ENCODE results near the gene PFN1.

Gene PFN1

DNA sequence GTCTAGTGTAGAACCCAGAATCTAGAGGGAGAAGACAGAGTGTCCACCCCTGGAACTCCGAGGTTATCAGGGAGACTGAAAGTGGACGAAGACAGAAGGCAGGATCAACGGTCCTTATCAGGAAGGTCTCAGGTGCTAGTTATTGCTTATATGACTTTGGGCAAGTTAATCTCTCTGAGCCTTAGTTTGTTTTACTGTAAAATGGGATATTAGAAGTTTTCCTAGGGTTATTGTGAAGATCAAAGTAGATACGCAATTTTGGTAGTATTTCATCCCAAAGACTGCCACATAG is 7.1 kb downstream of the PFN1 start:
- Histone ChIP-seq H2BK5ac (ENCODE audit: low read depth, low read length, poor library complexity, severe bottlenecking) (no peak overlapping the region), H2BK120ac (ENCODE audit: low read depth, low read length) (no peak overlapping the region), H4K91ac (ENCODE audit: low read length) (no peak overlapping the region), H3K27me3 (ENCODE audit: control insufficient read depth in 1 of 2, insufficient read depth in 1 of 2, low read length in 2 of 2) (no peaks in the 10 kb centered on the region), H2BK12ac (ENCODE audit: low read length in 2 of 2) (no peak overlapping the region), H3K4me1 (ENCODE audit: control insufficient read depth, insufficient read depth, low read depth, low read length) (peaks cover 40% of the 10 kb centered on the region), H3K4me2 (ENCODE audit: low read length, poor library complexity, severe bottlenecking) (peak overlapping the region; percentile 94), H3K79me1 (replicated peaks; ENCODE audit: low read length, poor library complexity, severe bottlenecking) (peaks cover 21% of the 10 kb centered on the region), H3K4me3 (ENCODE audit: insufficient read depth in 1 of 2, low read depth in 1 of 2, low read length in 2 of 2) (peak overlapping the region in 1 of 2 experiments; percentile 98), H3K9ac (ENCODE audit: low read length) (peak overlapping the region; percentile 97), H3K4ac (ENCODE audit: low read depth in 1 of 2, low read length in 2 of 2) (peak overlapping the region in 1 of 2 experiments; percentile 21), H2AFZ (ENCODE audit: low read depth, low read length) (no peak overlapping the region), H3K18ac (ENCODE audit: low read depth in 1 of 2, low read length in 2 of 2) (no peak overlapping the region), H3K9me3 (ENCODE audit: control insufficient read depth, low read length) (no peaks in the 10 kb centered on the region), H3K36me3 (ENCODE audit: control insufficient read depth in 1 of 2, insufficient read depth in 2 of 2, low read depth in 1 of 2, low read length in 2 of 2) (peaks cover 60 to 68% of the 10 kb centered on the region in 2 experiments), H3K23ac (ENCODE audit: low read length in 2 of 2) (no peak overlapping the region), H4K8ac (ENCODE audit: low read length) (peak overlapping the region; percentile 43), H3K27ac (ENCODE audit: low read length, poor library complexity, severe bottlenecking) (peak overlapping the region; percentile 98), H2BK15ac (ENCODE audit: low read depth, poor library complexity, severe bottlenecking) (no peak overlapping the region), H3K14ac (ENCODE audit: low read length in 2 of 2) (no peak overlapping the region), H2AK5ac (ENCODE audit: low read length, severe bottlenecking) (peak overlapping the region; percentile 58)
- 59% methylated on average over 4 of the region's 4 CpGs for WGBS
- no peak for DNase-seq

DNA sequence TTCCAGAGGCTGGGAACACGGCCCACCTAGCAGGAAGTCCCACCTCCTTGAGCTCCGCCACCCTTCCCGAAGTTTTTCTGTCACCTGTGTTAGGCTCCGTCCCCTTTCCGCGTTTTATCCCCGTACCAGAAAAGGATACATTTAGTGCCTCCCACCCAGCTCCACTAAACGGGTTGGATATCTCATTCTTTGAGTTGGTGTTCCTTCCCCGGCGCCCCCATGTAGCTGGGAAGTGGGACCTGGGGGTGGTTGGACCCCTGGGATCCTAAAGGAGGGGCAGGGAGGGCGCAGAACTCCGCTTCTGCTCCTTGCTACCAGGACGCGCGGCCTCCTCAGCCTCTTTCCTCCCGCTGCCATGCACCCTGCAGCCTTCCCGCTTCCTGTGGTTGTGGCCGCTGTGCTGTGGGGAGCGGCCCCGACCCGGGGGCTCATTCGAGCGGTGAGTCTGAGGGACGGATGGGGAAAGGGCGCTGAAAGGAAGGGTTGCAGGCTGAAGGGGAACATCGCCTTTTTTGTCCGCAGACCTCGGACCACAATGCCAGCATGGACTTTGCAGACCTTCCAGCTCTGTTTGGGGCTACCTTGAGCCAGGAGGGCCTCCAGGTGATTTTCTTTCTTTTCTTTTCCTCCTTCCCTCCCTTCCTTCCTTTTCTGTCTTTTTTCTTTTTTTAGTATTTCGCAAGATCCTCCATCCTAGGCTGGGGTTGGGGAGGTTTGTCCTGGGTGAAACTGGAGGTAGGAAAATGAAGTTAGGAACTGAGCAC is 7.6 kb downstream of the PFN1 start:
- Histone ChIP-seq H3K79me1 (replicated peaks; ENCODE audit: low read length, poor library complexity, severe bottlenecking) (peaks cover 22% of the 10 kb centered on the region), H2BK15ac (ENCODE audit: low read depth, poor library complexity, severe bottlenecking) (no peak overlapping the region), H3K4me3 (ENCODE audit: insufficient read depth in 1 of 2, low read depth in 1 of 2, low read length in 2 of 2) (peak overlapping the region; percentile 80 to 98), H2BK120ac (ENCODE audit: low read depth, low read length) (peak overlapping the region; percentile 64), H3K4me2 (ENCODE audit: low read length, poor library complexity, severe bottlenecking) (peak overlapping the region; percentile 94), H3K18ac (ENCODE audit: low read depth in 1 of 2, low read length in 2 of 2) (peak overlapping the region; percentile 73 to 84), H3K14ac (ENCODE audit: low read length in 2 of 2) (peak overlapping the region; percentile 86 to 90), H2BK5ac (ENCODE audit: low read depth, low read length, poor library complexity, severe bottlenecking) (peak overlapping the region; percentile 46), H3K27me3 (ENCODE audit: control insufficient read depth in 1 of 2, insufficient read depth in 1 of 2, low read length in 2 of 2) (no peaks in the 10 kb centered on the region), H3K4me1 (ENCODE audit: control insufficient read depth, insufficient read depth, low read depth, low read length) (peaks cover 37% of the 10 kb centered on the region), H4K8ac (ENCODE audit: low read length) (peak overlapping the region; percentile 95), H2AK5ac (ENCODE audit: low read length, severe bottlenecking) (peak overlapping the region; percentile 79), H3K23ac (ENCODE audit: low read length in 2 of 2) (peak overlapping the region in 1 of 2 experiments; percentile 75), H4K91ac (ENCODE audit: low read length) (peak overlapping the region; percentile 94), H3K4ac (ENCODE audit: low read depth in 1 of 2, low read length in 2 of 2) (peak overlapping the region; percentile 80 to 96), H3K9ac (ENCODE audit: low read length) (peak overlapping the region; percentile 97), H2BK12ac (ENCODE audit: low read length in 2 of 2) (no peak overlapping the region), H3K27ac (ENCODE audit: low read length, poor library complexity, severe bottlenecking) (peak overlapping the region; percentile 98), H2AFZ (ENCODE audit: low read depth, low read length) (peak overlapping the region; percentile 46), H3K36me3 (ENCODE audit: control insufficient read depth in 1 of 2, insufficient read depth in 2 of 2, low read depth in 1 of 2, low read length in 2 of 2) (peaks cover 63 to 68% of the 10 kb centered on the region in 2 experiments), H3K9me3 (ENCODE audit: control insufficient read depth, low read length) (no peaks in the 10 kb centered on the region)
- 3% methylated on average over 19 of the region's 29 CpGs for WGBS
- DNase-seq: no peak

DNA sequence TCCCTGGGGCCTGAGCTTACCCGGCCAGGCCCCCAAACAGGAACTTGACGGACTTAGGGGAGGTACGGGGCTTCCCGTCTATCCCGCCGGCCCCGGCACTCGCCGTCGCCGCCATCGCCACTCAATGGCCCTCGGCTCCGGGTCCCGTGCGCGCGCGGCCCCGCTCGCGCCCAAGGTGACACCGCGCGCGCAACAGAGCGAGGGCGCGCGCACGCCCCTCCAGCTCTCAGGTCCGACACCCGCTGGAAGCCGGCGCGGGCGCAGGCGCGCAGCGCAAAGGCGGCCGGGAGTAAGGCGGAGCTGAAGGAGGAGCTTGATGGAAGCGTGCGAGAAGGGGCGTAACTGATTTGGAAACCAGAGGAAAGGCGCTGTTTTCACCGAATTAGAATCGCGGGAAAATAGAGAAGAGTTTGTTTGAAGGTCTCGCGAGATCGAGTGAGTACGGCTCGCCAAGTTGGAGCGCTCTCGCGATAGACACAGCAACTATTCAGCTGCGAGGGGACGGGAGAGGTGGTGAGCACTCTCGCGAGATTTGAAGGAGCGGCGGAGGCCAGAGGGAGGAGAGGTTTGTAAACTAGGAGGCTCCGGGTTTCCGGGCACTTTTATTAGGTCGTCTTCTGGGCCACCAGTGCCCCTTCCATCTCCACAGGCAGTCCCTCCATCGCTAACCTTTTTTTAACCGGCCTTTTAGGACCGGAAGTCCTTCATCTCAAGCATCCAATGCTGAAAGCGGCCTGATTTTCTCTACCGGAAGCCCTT is 8.4 kb downstream of the PFN1 start, which contains the start of the genes RNF167 and SLC25A11:
Gene RNF167, plus strand, starts transcription at position 473 of the 759 bp plus-strand sequence. CDS start 642 bp downstream, outside the sequence.
Gene SLC25A11, minus strand, starts transcription at position 251 of the 759 bp plus-strand sequence. Its CDS starts 136 bp downstream, at position 115.
- H3K14ac ChIP-seq (ENCODE audit: low read length in 2 of 2): peak within 1 kb of the TSS; percentile 86 to 90
- H3K79me1 ChIP-seq (replicated peaks; ENCODE audit: low read length, poor library complexity, severe bottlenecking): peaks cover 25% of the 10 kb centered on the region
- peak within 1 kb of the TSS; percentile 95 for H4K8ac ChIP-seq (ENCODE audit: low read length)
- peak within 1 kb of the TSS; percentile 67 for H2BK5ac ChIP-seq (ENCODE audit: low read depth, low read length, poor library complexity, severe bottlenecking)
- peak within 1 kb of the TSS; percentile 94 for H3K4me2 ChIP-seq (ENCODE audit: low read length, poor library complexity, severe bottlenecking)
- H2BK120ac ChIP-seq (ENCODE audit: low read depth, low read length): peak within 1 kb of the TSS; percentile 86
- peak within 1 kb of the TSS; percentile 94 for H4K91ac ChIP-seq (ENCODE audit: low read length)
- H3K4me1 ChIP-seq (ENCODE audit: control insufficient read depth, insufficient read depth, low read depth, low read length): peaks cover 32% of the 10 kb centered on the region
- peak; percentile 100 for DNase-seq
- H3K36me3 ChIP-seq (ENCODE audit: control insufficient read depth in 1 of 2, insufficient read depth in 2 of 2, low read depth in 1 of 2, low read length in 2 of 2): peaks cover 61 to 66% of the 10 kb centered on the region in 2 experiments
- peak within 1 kb of the TSS; percentile 79 for H2AK5ac ChIP-seq (ENCODE audit: low read length, severe bottlenecking)
- H3K9ac ChIP-seq (ENCODE audit: low read length): peak within 1 kb of the TSS; percentile 97
- WGBS: under 1% methylated on average over 68 of the region's 72 CpGs
- no peaks in the 10 kb centered on the region for H3K27me3 ChIP-seq (ENCODE audit: control insufficient read depth in 1 of 2, insufficient read depth in 1 of 2, low read length in 2 of 2)
- peak within 1 kb of the TSS in 1 of 2 experiments; percentile 77 for H3K23ac ChIP-seq (ENCODE audit: low read length in 2 of 2)
- H2BK12ac ChIP-seq (ENCODE audit: low read length in 2 of 2): no peak within 1 kb of the TSS
- H2AFZ ChIP-seq (ENCODE audit: low read depth, low read length): peak within 1 kb of the TSS; percentile 57
- peak within 1 kb of the TSS; percentile 98 for H3K27ac ChIP-seq (ENCODE audit: low read length, poor library complexity, severe bottlenecking)
- peak within 1 kb of the TSS; percentile 95 to 96 for H3K4ac ChIP-seq (ENCODE audit: low read depth in 1 of 2, low read length in 2 of 2)
- peak within 1 kb of the TSS; percentile 88 to 90 for H3K18ac ChIP-seq (ENCODE audit: low read depth in 1 of 2, low read length in 2 of 2)
- H3K9me3 ChIP-seq (ENCODE audit: control insufficient read depth, low read length): no peaks in the 10 kb centered on the region
- H2BK15ac ChIP-seq (ENCODE audit: low read depth, poor library complexity, severe bottlenecking): no peak within 1 kb of the TSS
- peak within 1 kb of the TSS; percentile 80 to 98 for H3K4me3 ChIP-seq (ENCODE audit: insufficient read depth in 1 of 2, low read depth in 1 of 2, low read length in 2 of 2)

DNA sequence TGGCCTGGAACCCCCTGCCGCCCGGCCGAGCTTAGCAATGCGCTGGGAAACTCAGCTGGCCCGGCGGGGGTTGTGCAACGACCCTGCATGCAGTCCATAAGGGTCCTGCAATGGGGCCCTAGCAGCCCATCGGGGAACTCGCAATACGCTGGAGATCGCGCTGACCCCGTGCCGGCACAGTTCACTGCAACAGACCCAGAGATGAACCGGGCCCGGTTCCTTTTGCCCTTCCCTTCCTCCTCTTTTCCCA is 8.9 kb downstream of the PFN1 start:
- Histone ChIP-seq H3K27me3 (ENCODE audit: control insufficient read depth in 1 of 2, insufficient read depth in 1 of 2, low read length in 2 of 2) (no peaks in the 10 kb centered on the region), H3K9ac (ENCODE audit: low read length) (peak overlapping the region; percentile 97), H3K9me3 (ENCODE audit: control insufficient read depth, low read length) (no peaks in the 10 kb centered on the region), H3K18ac (ENCODE audit: low read depth in 1 of 2, low read length in 2 of 2) (peak overlapping the region; percentile 88 to 90), H3K14ac (ENCODE audit: low read length in 2 of 2) (peak overlapping the region; percentile 19 to 89), H4K8ac (ENCODE audit: low read length) (peak overlapping the region; percentile 90), H3K4me2 (ENCODE audit: low read length, poor library complexity, severe bottlenecking) (peak overlapping the region; percentile 58), H3K23ac (ENCODE audit: low read length in 2 of 2) (peak overlapping the region in 1 of 2 experiments; percentile 38), H2AK5ac (ENCODE audit: low read length, severe bottlenecking) (no peak overlapping the region), H2AFZ (ENCODE audit: low read depth, low read length) (peak overlapping the region; percentile 57), H4K91ac (ENCODE audit: low read length) (peak overlapping the region; percentile 43), H3K27ac (ENCODE audit: low read length, poor library complexity, severe bottlenecking) (peak overlapping the region; percentile 93), H2BK120ac (ENCODE audit: low read depth, low read length) (peak overlapping the region; percentile 65), H3K4me1 (ENCODE audit: control insufficient read depth, insufficient read depth, low read depth, low read length) (peaks cover 29% of the 10 kb centered on the region), H3K4me3 (ENCODE audit: insufficient read depth in 1 of 2, low read depth in 1 of 2, low read length in 2 of 2) (peak overlapping the region; percentile 78 to 98), H3K36me3 (ENCODE audit: control insufficient read depth in 1 of 2, insufficient read depth in 2 of 2, low read depth in 1 of 2, low read length in 2 of 2) (peaks cover 56 to 61% of the 10 kb centered on the region in 2 experiments), H3K4ac (ENCODE audit: low read depth in 1 of 2, low read length in 2 of 2) (peak overlapping the region; percentile 81 to 95), H2BK12ac (ENCODE audit: low read length in 2 of 2) (no peak overlapping the region), H2BK5ac (ENCODE audit: low read depth, low read length, poor library complexity, severe bottlenecking) (peak overlapping the region; percentile 39), H3K79me1 (replicated peaks; ENCODE audit: low read length, poor library complexity, severe bottlenecking) (peaks cover 25% of the 10 kb centered on the region), H2BK15ac (ENCODE audit: low read depth, poor library complexity, severe bottlenecking) (no peak overlapping the region)
- DNase-seq: no peak
- WGBS: under 1% methylated on average over 7 of the region's 16 CpGs

All from mesenchymal stem cell (in vitro differentiated cells and primary cell).